Fibroblast of pulmonary artery (primary cell): ENCODE measurements around the gene QRICH2.
A peak's percentile ranks its signal among the peaks of the same experiment; 100 is the strongest.

Source experiments
- DNase-seq: peaks from one replicate; pipeline ENCODE4 v3.0.0-alpha.2; 2010; ENCODE audit warnings: low read depth
- H3K4me3 ChIP-seq: replicated peaks from 2 replicates; pipeline ENCODE4 v1.5.1; 2011; ENCODE audit warnings: low read depth, mild to moderate bottlenecking, control low read depth, low read length, moderate library complexity
- TF ChIP-seq, protein P1 (sequence below): IDR thresholded peaks from 2 replicates; pipeline ENCODE4 v1.5.1; 2011; ENCODE audit warnings: mild to moderate bottlenecking, control low read depth, low read length, inconsistent platforms; ENCODE audit errors: missing control alignments

The QRICH2 gene, protein sequence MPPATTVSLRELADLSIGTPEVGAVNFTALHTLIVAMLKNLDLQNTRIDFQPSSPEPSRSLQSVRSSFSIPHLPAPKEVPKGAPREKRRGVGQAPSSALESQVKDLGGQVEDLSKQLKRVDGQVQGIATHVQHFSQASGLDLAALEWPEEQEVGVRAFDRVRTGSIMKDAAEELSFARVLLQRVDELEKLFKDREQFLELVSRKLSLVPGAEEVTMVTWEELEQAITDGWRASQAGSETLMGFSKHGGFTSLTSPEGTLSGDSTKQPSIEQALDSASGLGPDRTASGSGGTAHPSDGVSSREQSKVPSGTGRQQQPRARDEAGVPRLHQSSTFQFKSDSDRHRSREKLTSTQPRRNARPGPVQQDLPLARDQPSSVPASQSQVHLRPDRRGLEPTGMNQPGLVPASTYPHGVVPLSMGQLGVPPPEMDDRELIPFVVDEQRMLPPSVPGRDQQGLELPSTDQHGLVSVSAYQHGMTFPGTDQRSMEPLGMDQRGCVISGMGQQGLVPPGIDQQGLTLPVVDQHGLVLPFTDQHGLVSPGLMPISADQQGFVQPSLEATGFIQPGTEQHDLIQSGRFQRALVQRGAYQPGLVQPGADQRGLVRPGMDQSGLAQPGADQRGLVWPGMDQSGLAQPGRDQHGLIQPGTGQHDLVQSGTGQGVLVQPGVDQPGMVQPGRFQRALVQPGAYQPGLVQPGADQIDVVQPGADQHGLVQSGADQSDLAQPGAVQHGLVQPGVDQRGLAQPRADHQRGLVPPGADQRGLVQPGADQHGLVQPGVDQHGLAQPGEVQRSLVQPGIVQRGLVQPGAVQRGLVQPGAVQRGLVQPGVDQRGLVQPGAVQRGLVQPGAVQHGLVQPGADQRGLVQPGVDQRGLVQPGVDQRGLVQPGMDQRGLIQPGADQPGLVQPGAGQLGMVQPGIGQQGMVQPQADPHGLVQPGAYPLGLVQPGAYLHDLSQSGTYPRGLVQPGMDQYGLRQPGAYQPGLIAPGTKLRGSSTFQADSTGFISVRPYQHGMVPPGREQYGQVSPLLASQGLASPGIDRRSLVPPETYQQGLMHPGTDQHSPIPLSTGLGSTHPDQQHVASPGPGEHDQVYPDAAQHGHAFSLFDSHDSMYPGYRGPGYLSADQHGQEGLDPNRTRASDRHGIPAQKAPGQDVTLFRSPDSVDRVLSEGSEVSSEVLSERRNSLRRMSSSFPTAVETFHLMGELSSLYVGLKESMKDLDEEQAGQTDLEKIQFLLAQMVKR (N-terminal part only)

DNA sequence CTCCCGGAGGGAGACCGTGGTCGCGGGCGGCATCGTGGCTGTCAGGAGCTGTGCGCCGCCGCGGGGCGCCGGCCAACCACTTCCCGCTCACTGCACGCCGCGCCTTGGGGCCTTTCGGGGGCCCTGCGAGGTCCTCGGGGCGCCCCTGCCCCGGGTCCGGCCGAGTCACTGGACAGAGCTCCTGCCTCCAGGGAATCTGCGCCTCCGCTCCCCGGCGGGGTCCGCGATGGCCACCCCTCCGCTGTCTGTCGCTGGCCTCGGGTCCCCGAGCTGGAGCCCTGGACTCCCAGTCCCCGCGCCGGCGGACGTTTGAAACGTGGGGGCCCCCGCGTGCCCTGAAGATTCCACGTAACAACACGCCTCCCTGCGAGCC, at the start of gene QRICH2:
Gene QRICH2 (minus strand): TSS at position 311 of the 373 bp plus-strand sequence. CDS start 278 bp downstream, at position 33.
- TF ChIP-seq, protein P1, sequence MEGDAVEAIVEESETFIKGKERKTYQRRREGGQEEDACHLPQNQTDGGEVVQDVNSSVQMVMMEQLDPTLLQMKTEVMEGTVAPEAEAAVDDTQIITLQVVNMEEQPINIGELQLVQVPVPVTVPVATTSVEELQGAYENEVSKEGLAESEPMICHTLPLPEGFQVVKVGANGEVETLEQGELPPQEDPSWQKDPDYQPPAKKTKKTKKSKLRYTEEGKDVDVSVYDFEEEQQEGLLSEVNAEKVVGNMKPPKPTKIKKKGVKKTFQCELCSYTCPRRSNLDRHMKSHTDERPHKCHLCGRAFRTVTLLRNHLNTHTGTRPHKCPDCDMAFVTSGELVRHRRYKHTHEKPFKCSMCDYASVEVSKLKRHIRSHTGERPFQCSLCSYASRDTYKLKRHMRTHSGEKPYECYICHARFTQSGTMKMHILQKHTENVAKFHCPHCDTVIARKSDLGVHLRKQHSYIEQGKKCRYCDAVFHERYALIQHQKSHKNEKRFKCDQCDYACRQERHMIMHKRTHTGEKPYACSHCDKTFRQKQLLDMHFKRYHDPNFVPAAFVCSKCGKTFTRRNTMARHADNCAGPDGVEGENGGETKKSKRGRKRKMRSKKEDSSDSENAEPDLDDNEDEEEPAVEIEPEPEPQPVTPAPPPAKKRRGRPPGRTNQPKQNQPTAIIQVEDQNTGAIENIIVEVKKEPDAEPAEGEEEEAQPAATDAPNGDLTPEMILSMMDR, result no peak
- no peak within 1 kb of the TSS for H3K4me3 ChIP-seq
- no peak for DNase-seq

DNA sequence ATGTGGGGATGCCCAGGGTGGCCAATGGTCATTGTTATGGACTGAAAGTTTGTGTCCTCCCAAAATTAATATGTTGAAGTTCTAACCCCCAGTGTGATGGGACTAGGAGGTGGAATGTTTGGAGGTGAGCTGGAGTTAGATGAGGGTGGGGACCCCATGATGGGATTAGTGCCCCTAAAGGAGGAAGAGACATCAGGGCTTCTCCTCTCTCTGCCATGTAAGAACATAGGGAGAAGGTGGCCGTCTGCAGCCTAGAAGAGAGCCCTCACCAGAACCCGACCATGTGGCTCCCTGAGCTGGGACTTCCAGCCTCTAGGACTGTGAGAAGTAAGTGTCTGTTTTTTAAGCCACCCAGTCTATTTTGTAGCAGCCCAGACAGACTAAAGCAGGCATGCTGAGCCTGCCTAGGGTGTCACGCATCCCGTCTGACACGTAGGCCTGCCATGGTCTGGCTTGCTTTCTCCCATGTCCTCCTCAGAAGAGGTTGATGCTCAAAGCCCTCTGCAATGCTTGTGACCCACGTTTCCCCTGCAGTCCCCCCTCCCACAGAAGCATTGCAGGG, 49.6 kb upstream of the QRICH2 start:
- H3K4me3 ChIP-seq, result no peak overlapping the region
- TF ChIP-seq, protein P1, result no peak
- DNase-seq, result no peak

DNA sequence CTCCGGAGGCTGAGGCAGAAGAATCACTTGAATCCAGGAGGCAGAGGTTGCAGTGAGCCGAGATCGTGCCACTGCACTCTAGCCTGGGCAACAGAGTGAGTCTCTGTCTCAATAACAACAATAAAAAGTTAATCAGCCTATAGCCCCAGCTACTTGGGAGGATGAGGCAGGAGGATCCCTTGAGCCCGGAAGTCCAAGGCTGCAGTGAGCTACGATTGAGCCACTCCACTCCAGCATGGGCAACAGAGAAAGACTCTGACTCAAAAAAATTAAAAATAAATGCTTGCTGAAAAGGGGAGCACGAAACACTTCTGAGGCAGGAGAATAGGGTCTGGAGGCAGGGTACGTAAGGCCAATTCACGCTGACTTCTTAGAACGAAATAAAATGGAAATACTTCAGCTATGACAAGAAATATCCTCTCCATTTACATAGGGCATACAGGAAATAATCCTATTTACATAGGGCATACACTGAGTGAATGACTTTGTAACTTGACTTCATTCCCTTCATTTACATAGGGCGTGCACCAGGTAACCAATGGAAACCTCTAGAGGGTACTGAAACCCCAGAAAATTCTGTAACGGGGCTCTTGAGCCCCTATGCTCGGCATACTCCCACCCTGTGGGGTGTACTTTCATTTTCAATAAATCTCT, 48.9 kb upstream of the QRICH2 start:
- TF ChIP-seq, protein P1, result no peak
- DNase-seq, result no peak
- H3K4me3 ChIP-seq, result no peak overlapping the region

DNA sequence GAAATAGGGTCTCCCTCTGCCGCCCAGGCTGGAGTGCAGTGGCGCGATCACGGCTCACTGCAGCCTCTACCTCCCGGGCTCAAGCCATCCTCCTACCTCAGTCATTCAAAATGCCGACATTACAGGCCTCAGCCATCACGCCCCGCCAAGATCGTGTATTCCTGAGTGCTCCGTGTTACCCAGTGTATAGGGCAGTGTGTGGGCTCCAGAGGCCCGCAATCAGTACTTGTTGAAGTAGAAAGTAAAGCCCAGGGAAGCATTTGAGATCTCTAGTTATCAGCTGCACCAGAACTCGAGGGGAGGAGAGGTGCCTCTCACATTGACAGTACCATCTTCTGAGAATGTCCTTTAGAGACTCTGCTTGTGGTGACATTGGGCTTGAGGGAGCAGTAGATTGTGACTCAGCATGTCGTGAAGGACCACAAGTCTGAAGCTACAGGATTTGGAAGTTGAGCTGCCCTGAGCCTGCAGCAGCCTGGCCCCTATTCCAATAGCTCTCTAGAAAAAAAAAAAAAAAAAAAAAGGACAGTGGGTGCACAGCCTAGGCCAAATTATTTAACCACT, 46.8 kb upstream of the QRICH2 start:
- TF ChIP-seq, protein P1, result no peak
- H3K4me3 ChIP-seq, result no peak overlapping the region
- no peak for DNase-seq

DNA sequence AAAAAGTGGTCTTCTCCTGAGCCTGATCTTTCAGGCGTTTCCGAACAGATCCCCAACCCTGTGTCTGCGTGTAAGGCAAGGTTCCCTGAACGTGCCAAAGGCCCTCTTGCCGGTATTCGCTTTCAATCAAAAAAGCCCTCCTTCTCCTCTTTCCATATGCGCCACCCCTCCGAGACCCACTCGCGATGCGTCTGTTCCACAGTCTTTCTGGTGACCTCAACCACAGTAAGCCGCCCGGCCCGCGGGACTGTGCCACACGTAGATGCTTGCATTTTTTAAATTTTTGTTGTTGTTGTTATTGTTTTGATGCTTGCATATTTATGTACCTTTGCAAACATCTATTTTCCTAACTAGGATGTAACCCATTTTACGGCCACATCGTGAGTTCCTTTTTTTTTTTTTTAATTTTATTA, 46.2 kb upstream of the QRICH2 start:
- TF ChIP-seq, protein P1, result no peak
- no peak for DNase-seq
- peak overlapping the region; percentile 79 for H3K4me3 ChIP-seq
